Measurements from ENCODE around the gene IRF1. TPM values are rescaled to one million over a fixed set of nuclear protein-coding genes. Genes with fewer than 3 reads are reported as not detected.

IRF1 gene
- total and polyA plus RNA-seq, 2 donors, result 34.7 to 47.7 TPM

DNA sequence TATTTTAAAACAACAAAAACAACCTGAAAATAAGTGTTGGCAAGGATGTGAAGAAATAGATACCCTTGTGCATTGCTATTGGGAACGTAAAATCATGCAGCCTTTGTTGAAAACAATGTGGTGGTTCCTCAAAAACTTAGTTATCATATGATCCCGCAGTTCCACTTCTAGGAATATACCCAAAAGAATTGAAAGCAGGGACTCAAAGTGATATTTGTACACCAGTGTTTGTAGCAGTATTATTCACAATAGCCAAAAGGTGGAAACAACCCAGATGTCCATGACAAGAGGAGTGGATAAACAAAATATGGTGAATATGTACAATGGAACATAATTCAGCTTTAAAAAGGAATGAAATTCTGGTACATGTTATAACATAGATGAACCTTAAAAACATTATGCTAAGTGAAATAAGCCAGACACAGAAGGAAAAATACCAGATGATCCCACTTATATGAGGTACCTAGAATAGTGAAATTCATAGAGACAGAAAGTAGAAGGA, 29.0 kb downstream of the IRF1 start:
- Histone ChIP-seq H3K9me3 (ENCODE audit: control insufficient read depth in 2 of 2, insufficient read depth in 1 of 2, low read length in 1 of 2) (no peaks in the 10 kb centered on the region), H3K36me3 (ENCODE audit: control insufficient read depth in 2 of 2, insufficient read depth in 2 of 2, low read length in 1 of 2) (peaks cover 4 to 21% of the 10 kb centered on the region in 2 donors), H3K27ac (ENCODE audit: low read depth in 1 of 2, low read length in 1 of 2) (no peak overlapping the region), H3K4me1 (ENCODE audit: control insufficient read depth in 2 of 2, insufficient read depth in 2 of 2, low read length in 2 of 2) (peaks cover 72 to 87% of the 10 kb centered on the region in 2 donors), H3K27me3 (ENCODE audit: control insufficient read depth in 2 of 2, insufficient read depth in 1 of 2, low read length in 1 of 2) (no peaks in the 10 kb centered on the region), H3K4me3 (ENCODE audit: low read length in 2 of 2) (no peak overlapping the region)
- no peak for DNase-seq (ENCODE audit: low read depth in 6 of 9, low spot score in 9 of 9)
- 93% methylated on average over 2 of the region's 2 CpGs for WGBS

GRCh38 chr5:132460846-132461568, 29.6 kb downstream of the IRF1 start:
- DNase-seq (ENCODE audit: low read depth in 6 of 9, low spot score in 9 of 9), result no peak
- Histone ChIP-seq H3K4me3 (ENCODE audit: low read length in 2 of 2) (no peak overlapping the region), H3K9me3 (ENCODE audit: control insufficient read depth in 2 of 2, insufficient read depth in 1 of 2, low read length in 1 of 2) (no peaks in the 10 kb centered on the region), H3K36me3 (ENCODE audit: control insufficient read depth in 2 of 2, insufficient read depth in 2 of 2, low read length in 1 of 2) (peaks cover 4 to 21% of the 10 kb centered on the region in 2 donors), H3K27ac (ENCODE audit: low read depth in 1 of 2, low read length in 1 of 2) (peak overlapping the region in 1 of 2 donors; percentile 94), H3K27me3 (ENCODE audit: control insufficient read depth in 2 of 2, insufficient read depth in 1 of 2, low read length in 1 of 2) (no peaks in the 10 kb centered on the region), H3K4me1 (ENCODE audit: control insufficient read depth in 2 of 2, insufficient read depth in 2 of 2, low read length in 2 of 2) (peaks cover 72 to 87% of the 10 kb centered on the region in 2 donors)
- WGBS, result 67% methylated on average over 5 of the region's 5 CpGs

- WGBS, result 66% methylated on average over 8 of the region's 8 CpGs
- peak in 2 of 9 donors; percentile 42 to 75 for DNase-seq (ENCODE audit: low read depth in 6 of 9, low spot score in 9 of 9)
- peaks cover 73 to 87% of the 10 kb centered on the region in 2 donors for H3K4me1 ChIP-seq (ENCODE audit: control insufficient read depth in 2 of 2, insufficient read depth in 2 of 2, low read length in 2 of 2)
These were observed 30.4 kb downstream of the IRF1 start for GRCh38 chr5:132459983-132460838.

GRCh38 chr5:132459031-132459982, 31.3 kb downstream of the IRF1 start:
- H3K4me1 ChIP-seq (ENCODE audit: control insufficient read depth in 2 of 2, insufficient read depth in 2 of 2, low read length in 2 of 2), result peaks cover 68 to 87% of the 10 kb centered on the region in 2 donors
- peak in 1 of 9 donors; percentile 41 for DNase-seq (ENCODE audit: low read depth in 6 of 9, low spot score in 9 of 9)
- peak overlapping the region; percentile 10 to 94 for H3K27ac ChIP-seq (ENCODE audit: low read depth in 1 of 2, low read length in 1 of 2)
- peaks cover 4 to 23% of the 10 kb centered on the region in 2 donors for H3K36me3 ChIP-seq (ENCODE audit: control insufficient read depth in 2 of 2, insufficient read depth in 2 of 2, low read length in 1 of 2)
- WGBS, result 79% methylated on average over 12 of the region's 12 CpGs
- no peak overlapping the region for H3K4me3 ChIP-seq (ENCODE audit: low read length in 2 of 2)
- no peaks in the 10 kb centered on the region for H3K27me3 ChIP-seq (ENCODE audit: control insufficient read depth in 2 of 2, insufficient read depth in 1 of 2, low read length in 1 of 2)
- H3K9me3 ChIP-seq (ENCODE audit: control insufficient read depth in 2 of 2, insufficient read depth in 1 of 2, low read length in 1 of 2), result no peaks in the 10 kb centered on the region

More at GRCh38 chr5:132459983-132460838, 30.4 kb downstream of the IRF1 start:
- Histone ChIP-seq H3K4me3 (ENCODE audit: low read length in 2 of 2) (no peak overlapping the region), H3K27me3 (ENCODE audit: control insufficient read depth in 2 of 2, insufficient read depth in 1 of 2, low read length in 1 of 2) (no peaks in the 10 kb centered on the region), H3K36me3 (ENCODE audit: control insufficient read depth in 2 of 2, insufficient read depth in 2 of 2, low read length in 1 of 2) (peaks cover 4 to 21% of the 10 kb centered on the region in 2 donors), H3K9me3 (ENCODE audit: control insufficient read depth in 2 of 2, insufficient read depth in 1 of 2, low read length in 1 of 2) (no peaks in the 10 kb centered on the region), H3K27ac (ENCODE audit: low read depth in 1 of 2, low read length in 1 of 2) (peak overlapping the region; percentile 60 to 94)

GRCh38 chr5:132458651-132459030, 31.9 kb downstream of the IRF1 start:
- Histone ChIP-seq H3K27me3 (ENCODE audit: control insufficient read depth in 2 of 2, insufficient read depth in 1 of 2, low read length in 1 of 2) (no peaks in the 10 kb centered on the region), H3K4me3 (ENCODE audit: low read length in 2 of 2) (no peak overlapping the region), H3K4me1 (ENCODE audit: control insufficient read depth in 2 of 2, insufficient read depth in 2 of 2, low read length in 2 of 2) (peaks cover 65 to 87% of the 10 kb centered on the region in 2 donors), H3K36me3 (ENCODE audit: control insufficient read depth in 2 of 2, insufficient read depth in 2 of 2, low read length in 1 of 2) (peaks cover 8 to 30% of the 10 kb centered on the region in 2 donors), H3K9me3 (ENCODE audit: control insufficient read depth in 2 of 2, insufficient read depth in 1 of 2, low read length in 1 of 2) (no peaks in the 10 kb centered on the region), H3K27ac (ENCODE audit: low read depth in 1 of 2, low read length in 1 of 2) (peak overlapping the region in 1 of 2 donors; percentile 94)
- DNase-seq (ENCODE audit: low read depth in 6 of 9, low spot score in 9 of 9), result no peak
- WGBS, result 10% methylated on average over 1 of the region's 1 CpG

- H3K4me1 ChIP-seq (ENCODE audit: control insufficient read depth in 2 of 2, insufficient read depth in 2 of 2, low read length in 2 of 2), result peaks cover 61 to 87% of the 10 kb centered on the region in 2 donors
- H3K9me3 ChIP-seq (ENCODE audit: control insufficient read depth in 2 of 2, insufficient read depth in 1 of 2, low read length in 1 of 2), result no peaks in the 10 kb centered on the region
- DNase-seq (ENCODE audit: low read depth in 6 of 9, low spot score in 9 of 9), result no peak
- no peaks in the 10 kb centered on the region for H3K27me3 ChIP-seq (ENCODE audit: control insufficient read depth in 2 of 2, insufficient read depth in 1 of 2, low read length in 1 of 2)
- peak overlapping the region in 1 of 2 donors; percentile 94 for H3K27ac ChIP-seq (ENCODE audit: low read depth in 1 of 2, low read length in 1 of 2)
- peaks cover 8 to 29% of the 10 kb centered on the region in 2 donors for H3K36me3 ChIP-seq (ENCODE audit: control insufficient read depth in 2 of 2, insufficient read depth in 2 of 2, low read length in 1 of 2)
- no peak overlapping the region for H3K4me3 ChIP-seq (ENCODE audit: low read length in 2 of 2)
- WGBS, result 97% methylated on average over 3 of the region's 3 CpGs
These were observed 32.4 kb downstream of the IRF1 start for GRCh38 chr5:132458226-132458560.

DNA sequence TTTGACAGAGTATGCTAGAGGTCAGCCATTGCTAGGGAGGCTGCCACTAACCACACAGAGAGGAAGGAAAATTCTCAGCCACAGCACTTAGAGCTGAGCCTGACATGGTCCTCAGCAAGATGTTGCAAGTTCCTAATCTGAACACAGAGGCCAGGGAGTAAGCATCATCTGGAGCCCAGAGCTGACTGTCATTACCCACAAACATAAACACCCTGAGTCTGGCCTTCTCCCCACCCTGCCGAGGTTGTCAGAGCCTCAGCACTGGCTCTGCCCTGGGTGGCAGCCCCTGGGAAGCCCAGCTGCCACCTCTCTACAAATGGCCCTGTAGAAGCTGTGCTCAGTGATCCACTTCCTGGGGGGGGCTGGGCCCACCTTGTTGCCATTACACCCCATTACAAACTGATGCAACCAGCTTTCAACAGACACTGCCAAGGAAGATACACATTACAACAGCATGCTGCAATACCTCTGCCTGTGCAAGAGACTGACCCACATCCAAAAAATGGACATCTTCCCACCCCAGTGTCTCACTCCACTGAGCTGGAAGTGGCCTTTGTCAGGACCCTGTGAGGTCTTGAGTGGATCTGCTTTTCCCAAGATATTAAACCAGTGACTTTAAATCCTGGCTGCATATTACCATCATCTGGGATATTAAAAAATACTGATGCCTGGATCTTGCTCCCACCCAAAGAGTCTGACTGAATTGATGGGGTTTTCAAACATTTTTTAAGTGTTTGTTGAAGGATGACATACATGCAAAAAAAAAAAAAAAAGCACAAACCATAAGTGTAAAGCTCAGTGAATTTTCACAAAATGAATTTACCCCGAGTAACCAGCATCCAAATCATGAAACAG, 33.0 kb downstream of the IRF1 start:
- Histone ChIP-seq H3K4me3 (ENCODE audit: low read length in 2 of 2) (no peak overlapping the region), H3K27ac (ENCODE audit: low read depth in 1 of 2, low read length in 1 of 2) (peak overlapping the region; percentile 94 to 95), H3K9me3 (ENCODE audit: control insufficient read depth in 2 of 2, insufficient read depth in 1 of 2, low read length in 1 of 2) (no peaks in the 10 kb centered on the region), H3K36me3 (ENCODE audit: control insufficient read depth in 2 of 2, insufficient read depth in 2 of 2, low read length in 1 of 2) (peaks cover 8 to 23% of the 10 kb centered on the region in 2 donors), H3K27me3 (ENCODE audit: control insufficient read depth in 2 of 2, insufficient read depth in 1 of 2, low read length in 1 of 2) (no peaks in the 10 kb centered on the region), H3K4me1 (ENCODE audit: control insufficient read depth in 2 of 2, insufficient read depth in 2 of 2, low read length in 2 of 2) (peaks cover 57 to 82% of the 10 kb centered on the region in 2 donors)
- 29% methylated on average over 2 of the region's 2 CpGs for WGBS
- peak in 4 of 9 donors; percentile 65 to 89 (median 76) for DNase-seq (ENCODE audit: low read depth in 6 of 9, low spot score in 9 of 9)

DNA sequence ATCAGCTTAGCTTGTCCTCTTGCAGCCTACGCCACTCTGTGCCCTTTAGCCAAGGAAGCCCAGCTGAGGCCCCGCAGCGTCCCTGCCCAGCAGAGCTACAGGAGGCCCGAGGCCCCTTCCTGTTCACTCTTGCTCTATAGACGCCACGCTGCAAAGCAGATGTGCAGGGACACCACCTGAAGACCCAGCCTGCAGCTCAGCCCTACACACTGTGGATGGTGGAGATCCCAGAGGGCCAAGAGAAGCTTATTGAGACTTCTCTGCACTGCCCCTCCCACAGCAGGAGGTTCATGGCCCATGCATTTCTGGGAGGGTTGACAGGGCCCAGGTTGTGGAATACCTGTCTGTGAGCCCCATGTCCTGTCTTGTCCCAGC, 33.6 kb downstream of the IRF1 start:
- H3K27ac ChIP-seq (ENCODE audit: low read depth in 1 of 2, low read length in 1 of 2), result peak overlapping the region; percentile 94 to 95
- no peaks in the 10 kb centered on the region for H3K27me3 ChIP-seq (ENCODE audit: control insufficient read depth in 2 of 2, insufficient read depth in 1 of 2, low read length in 1 of 2)
- peaks cover 8 to 20% of the 10 kb centered on the region in 2 donors for H3K36me3 ChIP-seq (ENCODE audit: control insufficient read depth in 2 of 2, insufficient read depth in 2 of 2, low read length in 1 of 2)
- WGBS, result 22% methylated on average over 6 of the region's 6 CpGs
- H3K4me1 ChIP-seq (ENCODE audit: control insufficient read depth in 2 of 2, insufficient read depth in 2 of 2, low read length in 2 of 2), result peaks cover 57 to 78% of the 10 kb centered on the region in 2 donors
- H3K4me3 ChIP-seq (ENCODE audit: low read length in 2 of 2), result no peak overlapping the region
- H3K9me3 ChIP-seq (ENCODE audit: control insufficient read depth in 2 of 2, insufficient read depth in 1 of 2, low read length in 1 of 2), result no peaks in the 10 kb centered on the region
- peak in 2 of 9 donors; percentile 59 to 78 for DNase-seq (ENCODE audit: low read depth in 6 of 9, low spot score in 9 of 9)

Measured in thymus (tissue), 11 donors.